GM23338 (cell line): ENCODE data around the gene ZCCHC10.

ENCODE experiments used
- CREB1 ChIP-seq: fragments of 250-450 bp; sonication (Bioruptor Pico); IDR thresholded peaks from 2 replicates; pipeline ENCODE4 v1.5.0; 2020; ENCODE audit warnings: low read depth, mild to moderate bottlenecking, moderate library complexity
- EZH2 ChIP-seq: fragments of 200-600 bp; sonication (generic); IDR thresholded peaks from one replicate; pipeline ENCODE4 v1.8.0; 2017; ENCODE audit warnings: antibody characterized with exemption, mild to moderate bottlenecking, low read depth; ENCODE audit not compliant: unreplicated experiment
- EZH2phosphoT487 ChIP-seq: fragments of 200-600 bp; sonication (generic); IDR thresholded peaks from one replicate; pipeline ENCODE4 v1.8.1; 2018; ENCODE audit warnings: antibody characterized with exemption; ENCODE audit not compliant: unreplicated experiment
- JUNB ChIP-seq: IDR thresholded peaks from one replicate; pipeline ENCODE4 v1.6.1; 2016; ENCODE audit warnings: antibody characterized with exemption; ENCODE audit not compliant: unreplicated experiment
- NANOG ChIP-seq: IDR thresholded peaks from 2 replicates; pipeline ENCODE4 v1.6.1; 2016; ENCODE audit warnings: antibody characterized with exemption, borderline replicate concordance
- POLR2AphosphoS5 ChIP-seq: IDR thresholded peaks from 2 replicates; pipeline ENCODE4 v1.6.1; 2016; ENCODE audit warnings: antibody characterized with exemption, low read depth
- STAT1 ChIP-seq: IDR thresholded peaks from one replicate; pipeline ENCODE4 v1.6.1; 2016; ENCODE audit warnings: antibody characterized with exemption; ENCODE audit not compliant: unreplicated experiment
- ZNF114 ChIP-seq: fragments of 250-450 bp; sonication (Bioruptor Pico); IDR thresholded peaks from 2 replicates; pipeline ENCODE4 v1.5.0; 2020; ENCODE audit warnings: mild to moderate bottlenecking, moderate library complexity
- ZNF331 ChIP-seq: fragments of 250-450 bp; sonication (Bioruptor Pico); IDR thresholded peaks from 2 replicates; pipeline ENCODE4 v1.5.0; 2020; ENCODE audit warnings: low read depth, mild to moderate bottlenecking, moderate library complexity
- TF ChIP-seq, protein P1 (sequence below): IDR thresholded peaks from one replicate; pipeline ENCODE4 v1.6.1; 2018; ENCODE audit warnings: antibody characterized with exemption; ENCODE audit not compliant: unreplicated experiment
- TF ChIP-seq, protein P2 (sequence below), 2 experiments: fragments of 200-600 bp in 1 of 2; sonication (generic) in 1 of 2; conservative IDR thresholded peaks; 2 replicates each; pipeline versions ENCODE4 v1.5.1 to v1.6.1; 2016 to 2017; ENCODE audit warnings: antibody characterized with exemption in 2 of 2, low read depth in 2 of 2, mild to moderate bottlenecking in 2 of 2, moderate library complexity in 1 of 2
- TF ChIP-seq, protein P3 (sequence below): IDR thresholded peaks from 2 replicates; pipeline ENCODE4 v1.6.1; 2016; ENCODE audit warnings: antibody characterized with exemption

DNA sequence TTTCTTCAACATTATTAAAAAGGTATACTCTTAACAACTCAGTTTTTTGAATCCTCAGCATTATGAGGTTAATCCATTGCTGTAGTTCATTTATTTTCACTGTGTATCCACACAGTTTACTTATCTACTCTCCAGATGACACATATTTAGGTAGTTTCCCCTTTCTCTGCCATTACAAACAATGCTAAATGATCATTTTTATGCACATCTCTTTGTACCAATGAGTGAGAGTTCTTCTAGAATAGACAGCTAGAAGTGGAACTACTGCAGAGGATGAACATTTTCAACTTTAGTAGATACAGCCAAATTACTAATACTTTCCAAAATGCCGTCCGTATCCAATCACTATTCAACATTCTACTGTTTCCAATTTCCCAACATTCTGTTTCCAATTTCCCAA is 74.5 kb downstream of the ZCCHC10 start:
- TF ChIP-seq, protein P1, sequence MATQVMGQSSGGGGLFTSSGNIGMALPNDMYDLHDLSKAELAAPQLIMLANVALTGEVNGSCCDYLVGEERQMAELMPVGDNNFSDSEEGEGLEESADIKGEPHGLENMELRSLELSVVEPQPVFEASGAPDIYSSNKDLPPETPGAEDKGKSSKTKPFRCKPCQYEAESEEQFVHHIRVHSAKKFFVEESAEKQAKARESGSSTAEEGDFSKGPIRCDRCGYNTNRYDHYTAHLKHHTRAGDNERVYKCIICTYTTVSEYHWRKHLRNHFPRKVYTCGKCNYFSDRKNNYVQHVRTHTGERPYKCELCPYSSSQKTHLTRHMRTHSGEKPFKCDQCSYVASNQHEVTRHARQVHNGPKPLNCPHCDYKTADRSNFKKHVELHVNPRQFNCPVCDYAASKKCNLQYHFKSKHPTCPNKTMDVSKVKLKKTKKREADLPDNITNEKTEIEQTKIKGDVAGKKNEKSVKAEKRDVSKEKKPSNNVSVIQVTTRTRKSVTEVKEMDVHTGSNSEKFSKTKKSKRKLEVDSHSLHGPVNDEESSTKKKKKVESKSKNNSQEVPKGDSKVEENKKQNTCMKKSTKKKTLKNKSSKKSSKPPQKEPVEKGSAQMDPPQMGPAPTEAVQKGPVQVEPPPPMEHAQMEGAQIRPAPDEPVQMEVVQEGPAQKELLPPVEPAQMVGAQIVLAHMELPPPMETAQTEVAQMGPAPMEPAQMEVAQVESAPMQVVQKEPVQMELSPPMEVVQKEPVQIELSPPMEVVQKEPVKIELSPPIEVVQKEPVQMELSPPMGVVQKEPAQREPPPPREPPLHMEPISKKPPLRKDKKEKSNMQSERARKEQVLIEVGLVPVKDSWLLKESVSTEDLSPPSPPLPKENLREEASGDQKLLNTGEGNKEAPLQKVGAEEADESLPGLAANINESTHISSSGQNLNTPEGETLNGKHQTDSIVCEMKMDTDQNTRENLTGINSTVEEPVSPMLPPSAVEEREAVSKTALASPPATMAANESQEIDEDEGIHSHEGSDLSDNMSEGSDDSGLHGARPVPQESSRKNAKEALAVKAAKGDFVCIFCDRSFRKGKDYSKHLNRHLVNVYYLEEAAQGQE, result no peak
- no peak for TF ChIP-seq CREB1
- TF ChIP-seq, protein P2, sequence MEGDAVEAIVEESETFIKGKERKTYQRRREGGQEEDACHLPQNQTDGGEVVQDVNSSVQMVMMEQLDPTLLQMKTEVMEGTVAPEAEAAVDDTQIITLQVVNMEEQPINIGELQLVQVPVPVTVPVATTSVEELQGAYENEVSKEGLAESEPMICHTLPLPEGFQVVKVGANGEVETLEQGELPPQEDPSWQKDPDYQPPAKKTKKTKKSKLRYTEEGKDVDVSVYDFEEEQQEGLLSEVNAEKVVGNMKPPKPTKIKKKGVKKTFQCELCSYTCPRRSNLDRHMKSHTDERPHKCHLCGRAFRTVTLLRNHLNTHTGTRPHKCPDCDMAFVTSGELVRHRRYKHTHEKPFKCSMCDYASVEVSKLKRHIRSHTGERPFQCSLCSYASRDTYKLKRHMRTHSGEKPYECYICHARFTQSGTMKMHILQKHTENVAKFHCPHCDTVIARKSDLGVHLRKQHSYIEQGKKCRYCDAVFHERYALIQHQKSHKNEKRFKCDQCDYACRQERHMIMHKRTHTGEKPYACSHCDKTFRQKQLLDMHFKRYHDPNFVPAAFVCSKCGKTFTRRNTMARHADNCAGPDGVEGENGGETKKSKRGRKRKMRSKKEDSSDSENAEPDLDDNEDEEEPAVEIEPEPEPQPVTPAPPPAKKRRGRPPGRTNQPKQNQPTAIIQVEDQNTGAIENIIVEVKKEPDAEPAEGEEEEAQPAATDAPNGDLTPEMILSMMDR (conservative IDR thresholded peaks at IDR 0.05; ENCODE audit: low read depth in 2 of 2), result no peak
- TF ChIP-seq POLR2AphosphoS5, result no peak
- no peak for TF ChIP-seq EZH2
- no peak for TF ChIP-seq EZH2phosphoT487
- no peak for TF ChIP-seq JUNB
- TF ChIP-seq, protein P3, sequence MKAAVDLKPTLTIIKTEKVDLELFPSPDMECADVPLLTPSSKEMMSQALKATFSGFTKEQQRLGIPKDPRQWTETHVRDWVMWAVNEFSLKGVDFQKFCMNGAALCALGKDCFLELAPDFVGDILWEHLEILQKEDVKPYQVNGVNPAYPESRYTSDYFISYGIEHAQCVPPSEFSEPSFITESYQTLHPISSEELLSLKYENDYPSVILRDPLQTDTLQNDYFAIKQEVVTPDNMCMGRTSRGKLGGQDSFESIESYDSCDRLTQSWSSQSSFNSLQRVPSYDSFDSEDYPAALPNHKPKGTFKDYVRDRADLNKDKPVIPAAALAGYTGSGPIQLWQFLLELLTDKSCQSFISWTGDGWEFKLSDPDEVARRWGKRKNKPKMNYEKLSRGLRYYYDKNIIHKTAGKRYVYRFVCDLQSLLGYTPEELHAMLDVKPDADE, result no peak
- TF ChIP-seq STAT1, result no peak
- no peak for TF ChIP-seq NANOG
- TF ChIP-seq ZNF331, result no peak
- no peak for TF ChIP-seq ZNF114 (CRISPR knock-in tag)
